Ramos (cell line): ENCODE results near the gene SESN2.

ENCODE experiments used
- in situ Hi-C: fragments of 300-500 bp; cut with MboI; formaldehyde crosslinking; loops from one replicate; pipeline ENCODE4 v1.14.3; 2022; ENCODE audit warnings: low sequenced_read_pairs; ENCODE audit not compliant: unreplicated experiment

Gene SESN2

DNA sequence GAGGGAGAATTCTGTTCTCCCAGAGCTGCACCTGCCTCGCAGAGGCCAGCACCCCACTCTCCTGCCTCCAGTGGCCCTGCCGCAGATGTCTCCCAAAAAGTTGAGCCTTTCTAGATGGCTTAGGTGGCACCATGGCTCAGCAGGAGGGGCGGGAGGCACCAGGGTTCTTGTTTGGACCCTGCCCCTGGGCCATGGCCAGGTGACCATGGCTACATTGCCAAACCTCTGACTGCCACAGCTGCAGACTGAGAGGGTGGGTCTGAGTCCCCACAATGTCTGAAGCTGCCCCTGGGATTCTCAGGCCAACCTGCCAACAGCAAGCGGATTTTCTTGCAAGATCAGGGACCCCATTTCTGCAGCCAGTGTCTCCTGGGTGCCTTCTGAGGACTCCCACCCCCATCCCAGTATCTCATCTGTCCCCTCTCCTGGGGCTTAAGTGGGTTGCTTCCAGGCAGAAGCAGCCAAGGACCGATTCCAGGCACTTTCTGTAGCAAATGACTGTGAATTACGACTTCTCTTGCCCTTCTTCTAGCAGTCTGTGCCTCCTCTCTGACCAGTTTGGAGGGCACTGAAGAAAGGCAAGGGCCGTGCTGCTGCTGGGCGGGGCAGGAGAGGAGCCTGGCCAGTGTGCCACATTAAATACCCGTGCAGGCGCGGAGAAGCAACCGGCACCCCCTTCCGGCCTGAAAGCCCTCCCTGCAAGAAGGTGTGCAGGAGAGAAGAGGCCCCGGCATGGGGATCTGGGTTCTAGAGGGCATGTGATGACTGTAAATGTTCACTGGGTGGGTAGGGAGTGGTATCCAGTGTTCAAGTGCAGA, 22.5 kb downstream of the SESN2 start:
- in situ Hi-C loops = no loop called here

DNA sequence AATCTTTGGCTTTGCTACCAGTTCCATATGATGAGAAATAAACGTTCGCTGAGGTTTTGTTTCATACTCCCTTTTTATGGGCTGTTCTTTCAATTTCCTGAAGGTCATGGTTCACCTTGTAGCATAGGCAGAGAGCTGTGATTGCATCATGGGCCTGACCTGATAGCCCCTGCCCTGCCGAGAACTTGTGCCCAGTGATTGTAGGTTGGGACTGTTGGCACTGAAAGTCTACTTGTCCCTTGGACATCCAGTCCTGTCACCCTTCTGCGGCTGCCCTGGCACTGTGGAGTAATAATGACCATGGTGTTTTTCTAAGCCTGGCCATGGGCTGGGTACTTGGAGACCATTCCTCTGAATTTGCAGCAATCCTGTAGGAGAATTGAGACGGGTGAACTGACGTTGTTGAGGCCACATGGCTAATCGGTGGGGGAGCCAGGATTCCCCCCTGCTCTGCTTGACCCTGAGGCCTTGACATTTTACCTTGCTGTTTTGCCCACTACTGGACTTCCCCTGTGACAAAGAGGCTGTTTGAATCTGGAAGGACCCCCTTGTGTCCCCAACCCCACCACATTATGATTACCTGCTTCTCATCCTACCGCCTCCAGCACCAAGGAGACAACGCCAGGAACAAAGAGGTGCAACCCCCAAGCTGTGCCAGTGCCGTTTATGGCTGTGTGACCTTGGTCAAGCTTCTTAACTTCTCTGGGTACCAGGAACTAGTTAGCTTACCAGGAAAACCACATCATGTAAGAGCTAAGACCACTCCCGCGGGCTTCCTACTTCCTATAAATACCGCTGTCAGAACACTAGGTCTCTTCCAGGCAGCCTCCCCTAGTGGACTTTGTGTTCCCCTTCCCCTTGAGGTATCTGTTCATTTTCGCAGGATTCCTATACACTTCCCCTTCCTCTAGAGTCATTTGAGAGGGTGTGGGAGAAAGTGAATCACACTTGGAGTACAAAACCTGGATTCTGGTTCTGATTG, 23.4 kb downstream of the SESN2 start:
- in situ Hi-C loops = no loop called here

DNA sequence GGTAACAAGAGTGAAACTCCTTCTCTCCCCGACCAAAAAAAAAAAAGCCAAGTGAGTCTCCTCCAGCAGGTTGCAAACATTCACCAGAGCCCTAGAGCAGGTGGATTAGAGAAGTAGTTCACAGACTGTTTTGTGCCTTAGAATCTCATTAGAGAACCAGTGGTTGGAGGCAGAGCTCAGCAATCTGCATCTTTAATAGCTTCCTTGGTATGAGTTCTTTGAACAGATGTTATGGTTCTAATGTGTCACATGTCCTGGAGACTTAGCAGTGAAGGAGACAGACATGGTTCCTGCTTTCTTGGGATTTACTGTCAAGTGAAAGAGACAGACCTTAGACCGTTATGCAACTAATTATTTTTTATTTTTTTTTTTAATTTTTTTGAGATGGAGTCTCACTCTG, 26.8 kb downstream of the SESN2 start:
- in situ Hi-C loops = no loop called here

DNA sequence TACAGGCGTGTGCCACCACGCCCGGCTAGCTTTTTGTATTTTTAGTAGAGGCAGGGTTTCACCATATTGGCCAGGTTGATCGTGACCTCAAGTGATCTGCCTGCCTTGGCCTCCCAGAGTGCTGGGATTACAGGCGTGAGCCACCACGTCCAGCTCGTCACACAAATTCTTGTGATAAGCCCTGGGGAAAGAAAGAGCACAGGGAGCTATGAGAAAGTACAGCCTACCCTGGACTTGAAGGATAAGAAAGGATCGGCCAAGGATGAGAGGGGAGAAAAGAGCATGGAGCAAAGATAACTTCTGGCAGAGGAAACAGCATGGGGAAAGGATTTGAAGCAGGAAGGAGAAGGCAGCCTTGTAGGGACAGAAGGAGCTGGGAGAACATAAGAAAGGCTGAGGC, 29.2 kb downstream of the SESN2 start:
- in situ Hi-C loops = no loop called here

DNA sequence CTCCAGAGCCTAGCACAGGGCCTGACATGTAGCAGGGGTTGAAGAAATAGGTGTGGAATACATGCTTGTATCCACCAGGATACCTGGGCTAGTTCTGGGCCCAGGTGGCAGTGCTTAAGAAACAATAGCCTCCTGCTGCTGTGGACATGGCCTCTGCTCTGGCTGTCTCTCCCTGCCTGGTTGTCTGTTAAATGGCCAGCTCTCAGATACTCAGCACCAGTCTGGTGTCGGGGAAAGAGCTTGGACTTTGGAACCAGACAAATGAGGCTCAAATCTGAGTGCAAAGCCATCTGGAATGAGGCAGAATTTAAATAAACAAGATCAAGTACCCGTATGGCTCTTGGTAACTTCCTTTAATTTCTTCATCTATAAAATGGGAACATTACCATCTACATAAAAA, 31.5 kb downstream of the SESN2 start:
- in situ Hi-C loops = no loop called here

DNA sequence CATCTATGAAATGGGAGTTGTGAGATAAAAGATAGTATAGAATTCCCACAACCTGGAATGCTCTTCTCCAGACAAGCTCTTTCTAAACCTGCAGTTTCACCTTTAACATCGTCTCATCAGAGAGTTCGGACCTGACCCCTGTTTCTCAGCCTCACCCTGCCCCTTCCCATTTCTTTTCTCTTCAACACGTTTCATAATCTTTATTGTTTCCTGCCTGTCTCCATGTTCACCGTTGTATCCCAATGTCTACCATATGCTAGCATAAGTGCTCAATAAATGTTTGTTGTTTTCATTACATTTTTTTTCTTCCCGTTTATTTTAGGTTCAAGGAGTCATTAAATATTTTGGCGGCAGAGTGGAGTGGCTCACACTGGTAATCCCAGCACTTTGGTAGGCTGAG, 32.4 kb downstream of the SESN2 start:
- in situ Hi-C loops = no loop called here

DNA sequence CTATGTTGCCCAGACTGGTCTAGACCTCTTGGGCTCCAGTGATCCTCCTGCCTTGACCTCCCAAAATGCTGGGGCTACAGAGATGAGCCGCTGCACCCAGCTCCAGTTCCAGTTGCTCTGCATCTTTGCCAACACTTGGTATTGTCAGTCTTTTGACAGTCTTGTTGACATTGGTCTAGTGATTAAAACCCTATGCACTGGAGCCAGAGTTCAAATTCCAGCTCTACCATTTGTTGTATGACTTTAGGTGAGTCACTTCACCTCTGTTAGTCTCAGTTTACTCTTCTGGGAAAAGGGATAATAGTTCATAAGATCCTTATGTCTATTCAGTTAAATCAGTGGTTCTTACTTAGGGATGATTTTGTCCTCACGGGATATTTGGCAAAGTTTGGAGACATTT, 36.6 kb downstream of the SESN2 start:
- in situ Hi-C loops = no loop called here

DNA sequence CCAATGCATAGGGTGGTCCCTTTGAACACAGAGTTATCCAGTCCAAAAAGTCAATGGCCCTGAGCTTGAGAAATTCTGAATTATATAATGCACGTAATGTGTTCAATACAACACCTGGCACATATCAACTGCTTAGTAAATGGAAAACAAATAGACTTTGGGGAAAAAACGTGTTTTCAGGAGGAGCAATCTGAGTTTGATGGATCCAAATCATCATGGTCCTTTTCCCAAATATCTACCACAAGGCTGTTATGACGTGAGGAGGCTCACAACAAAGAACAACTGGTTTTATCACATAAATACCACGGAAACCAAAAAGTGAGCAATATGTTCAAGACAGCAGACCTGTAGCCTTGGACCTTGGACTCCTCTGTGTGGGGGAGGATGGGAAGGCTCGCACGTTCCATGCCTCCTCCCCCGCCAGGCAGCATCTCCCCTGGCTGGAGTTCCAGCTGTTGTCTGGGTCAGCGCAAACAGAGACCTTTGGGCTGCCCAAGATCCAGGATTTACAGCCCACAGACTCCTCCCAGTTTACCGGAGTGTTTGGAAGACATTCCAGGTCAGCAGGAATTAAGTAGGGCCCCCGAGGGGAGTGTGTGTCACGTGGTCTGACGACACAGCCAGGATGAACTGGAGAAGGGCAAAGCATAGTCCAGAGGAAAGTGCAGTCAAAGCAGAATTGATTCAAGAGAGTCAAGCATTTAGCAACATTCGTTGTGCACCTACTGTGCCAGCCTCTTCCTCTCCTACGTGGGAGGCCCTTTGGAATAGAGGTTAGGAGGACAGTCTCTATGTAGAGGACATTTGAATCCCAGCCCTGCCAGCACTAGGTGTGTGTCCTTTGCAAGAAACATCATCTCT, 37.3 kb downstream of the SESN2 start:
- in situ Hi-C loops = no loop called here

DNA sequence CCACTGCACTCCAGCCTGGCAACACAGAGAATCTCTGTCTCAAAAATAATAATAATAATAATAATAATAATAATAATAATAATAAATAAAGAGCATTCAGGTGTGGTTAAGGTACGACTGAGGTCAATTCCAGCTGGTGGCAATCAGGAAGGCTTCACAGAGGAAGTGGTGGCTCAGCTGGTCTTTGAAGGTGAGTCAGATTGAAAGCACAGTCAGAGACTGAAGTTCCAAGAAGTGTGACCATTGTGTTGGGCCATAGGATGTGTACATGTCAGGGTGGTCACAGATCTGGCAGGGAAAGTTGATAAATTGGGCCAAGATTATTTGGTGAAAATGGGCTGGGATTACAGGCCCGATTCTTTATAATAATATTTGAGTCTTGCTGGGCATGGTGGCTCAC, 38.5 kb downstream of the SESN2 start:
- in situ Hi-C loops = no loop called here

DNA sequence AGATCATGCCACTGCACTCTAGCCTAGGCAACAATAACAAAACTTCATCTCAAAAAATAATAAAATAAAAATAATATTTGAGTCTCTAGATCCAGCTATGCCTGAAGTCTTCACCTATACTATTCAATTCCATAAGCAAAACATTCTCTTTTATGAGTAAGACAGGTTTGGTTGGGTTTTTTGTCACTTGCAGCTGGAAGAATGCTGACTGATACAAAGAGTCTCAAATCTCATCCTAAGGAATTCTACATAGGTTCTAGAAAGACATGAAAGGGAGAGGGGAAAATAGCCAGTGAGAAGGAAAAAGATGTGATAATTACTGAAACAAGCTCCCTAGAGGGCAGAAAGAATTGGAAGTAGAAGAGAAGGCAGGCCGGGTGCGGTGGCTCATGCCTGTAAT, 39.1 kb downstream of the SESN2 start:
- in situ Hi-C loops = no loop called here

DNA sequence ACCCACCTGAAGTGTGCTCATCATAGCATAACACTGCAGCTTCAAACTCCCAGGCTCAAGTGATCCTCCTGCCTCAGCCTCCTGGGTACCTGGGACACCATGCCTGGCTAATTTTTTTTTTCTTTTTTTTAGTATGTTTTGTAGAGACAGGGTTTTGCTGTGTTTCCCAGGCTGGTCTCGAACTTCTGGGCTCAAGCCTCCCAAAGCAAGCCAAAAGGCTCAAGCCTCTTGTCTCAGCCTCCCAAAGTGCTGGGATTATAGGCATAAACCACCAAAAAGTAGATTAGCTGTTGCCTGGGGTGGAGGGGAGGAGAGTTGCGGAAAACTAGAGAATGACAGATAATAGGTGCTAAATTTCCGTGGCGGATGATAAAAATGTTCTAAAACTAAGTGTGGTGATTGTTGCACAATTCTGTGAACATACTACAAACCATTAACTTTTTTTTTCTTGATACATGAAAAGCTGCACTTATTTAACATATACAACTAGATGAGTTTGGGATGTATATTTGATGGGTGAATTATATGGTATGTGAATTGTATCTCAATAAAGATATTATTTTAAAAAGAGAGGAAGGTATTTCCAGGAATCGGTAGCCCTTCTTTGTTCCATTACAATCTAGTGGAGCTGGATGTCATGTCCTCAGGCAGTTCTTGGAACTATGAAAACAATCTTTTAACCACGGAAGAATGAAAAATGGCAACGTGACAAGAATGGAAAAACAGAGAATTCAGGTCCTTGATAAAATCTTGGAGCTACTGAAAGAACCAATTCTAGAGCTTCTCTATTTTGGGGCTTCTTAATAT, 42.3 kb downstream of the SESN2 start:
- in situ Hi-C loops = no loop called here

DNA sequence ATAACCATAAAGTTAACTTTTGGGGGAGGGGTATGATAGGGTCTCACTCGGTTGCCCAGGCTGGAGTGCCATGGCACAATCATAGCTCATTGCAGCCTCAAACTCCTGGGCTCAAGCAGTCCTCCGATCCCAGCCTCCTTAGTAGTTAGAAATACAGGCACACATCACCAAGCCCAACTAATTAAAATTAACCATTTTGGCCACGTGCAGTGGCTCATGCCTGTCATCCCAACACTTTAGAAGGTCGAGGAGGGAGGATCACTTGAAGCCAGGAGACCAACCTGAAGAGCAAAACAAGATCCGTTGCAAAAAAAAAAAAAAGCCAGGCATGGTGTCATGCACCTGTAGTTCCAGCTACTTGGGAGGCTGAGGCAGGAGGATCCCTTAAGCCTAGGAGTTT, 42.9 kb downstream of the SESN2 start:
- in situ Hi-C loops = no loop called here

DNA sequence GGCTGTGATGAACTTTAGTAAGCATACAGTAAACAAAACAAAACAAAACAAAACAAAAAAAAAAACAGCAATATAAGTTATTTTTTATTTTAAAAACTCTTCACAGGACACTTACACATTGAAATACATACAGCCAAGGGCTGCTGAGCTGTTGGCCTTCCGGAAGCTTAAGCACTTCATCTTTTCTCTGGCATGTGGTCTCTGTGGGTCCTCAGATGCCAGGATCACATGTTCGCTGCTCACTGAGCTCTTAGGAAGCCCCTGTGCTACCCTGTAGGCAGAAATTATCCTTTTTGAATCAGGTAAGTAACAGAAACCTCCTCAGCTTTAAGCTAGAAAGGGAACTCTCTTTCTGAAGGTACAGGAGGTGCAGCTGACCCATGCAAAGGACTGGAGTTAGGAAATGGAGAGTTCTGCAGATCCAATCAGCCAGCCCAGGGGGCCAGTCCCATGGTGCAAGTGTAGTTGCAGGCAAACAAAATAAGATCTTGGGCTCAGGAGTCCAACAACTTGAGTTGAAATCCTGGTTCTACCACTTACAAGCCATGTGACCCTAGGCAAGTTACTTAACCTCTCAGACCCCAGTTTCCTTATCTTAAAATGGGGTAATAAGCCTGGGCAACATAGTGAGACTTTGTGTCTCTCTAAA, 47.1 kb downstream of the SESN2 start:
- in situ Hi-C loops = no loop called here

DNA sequence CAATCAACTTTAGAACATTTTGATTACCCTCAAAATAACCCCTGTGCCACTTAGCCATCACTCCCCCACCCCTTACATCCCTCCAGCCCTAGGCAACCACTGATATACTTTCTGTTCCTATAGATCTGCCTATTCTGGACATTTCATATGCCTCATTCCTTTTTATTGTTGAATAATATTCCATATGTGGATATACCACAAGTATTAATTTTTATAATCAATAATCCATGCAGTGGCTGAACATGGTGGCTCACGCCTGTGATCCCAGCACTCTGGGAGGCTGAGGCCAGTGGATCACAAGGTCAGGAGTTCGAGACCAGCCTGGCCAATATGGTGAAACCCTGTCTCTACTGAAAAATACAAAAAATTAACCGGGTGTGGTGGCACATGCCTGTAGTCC, 49.4 kb downstream of the SESN2 start:
- in situ Hi-C loops = no loop called here

DNA sequence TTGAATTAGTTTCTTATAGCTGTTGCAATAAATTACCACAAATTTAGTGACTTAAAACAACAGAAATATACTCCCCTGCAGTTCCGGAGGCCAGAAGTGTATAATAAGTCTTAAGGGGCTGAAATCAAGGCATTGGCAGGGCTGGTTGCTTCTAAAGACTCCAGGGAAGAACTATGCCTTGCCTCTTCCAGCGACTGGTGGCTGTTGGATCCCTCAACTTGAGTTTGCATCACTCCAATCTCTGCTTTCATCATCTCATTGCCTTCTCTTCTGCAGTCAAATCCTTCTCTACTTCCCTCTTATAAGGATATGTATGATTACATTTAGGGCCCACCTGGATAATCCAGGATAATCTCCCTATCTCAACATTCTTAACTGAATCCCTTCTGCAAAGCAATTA, 50.4 kb downstream of the SESN2 start:
- in situ Hi-C loops = no loop called here

DNA sequence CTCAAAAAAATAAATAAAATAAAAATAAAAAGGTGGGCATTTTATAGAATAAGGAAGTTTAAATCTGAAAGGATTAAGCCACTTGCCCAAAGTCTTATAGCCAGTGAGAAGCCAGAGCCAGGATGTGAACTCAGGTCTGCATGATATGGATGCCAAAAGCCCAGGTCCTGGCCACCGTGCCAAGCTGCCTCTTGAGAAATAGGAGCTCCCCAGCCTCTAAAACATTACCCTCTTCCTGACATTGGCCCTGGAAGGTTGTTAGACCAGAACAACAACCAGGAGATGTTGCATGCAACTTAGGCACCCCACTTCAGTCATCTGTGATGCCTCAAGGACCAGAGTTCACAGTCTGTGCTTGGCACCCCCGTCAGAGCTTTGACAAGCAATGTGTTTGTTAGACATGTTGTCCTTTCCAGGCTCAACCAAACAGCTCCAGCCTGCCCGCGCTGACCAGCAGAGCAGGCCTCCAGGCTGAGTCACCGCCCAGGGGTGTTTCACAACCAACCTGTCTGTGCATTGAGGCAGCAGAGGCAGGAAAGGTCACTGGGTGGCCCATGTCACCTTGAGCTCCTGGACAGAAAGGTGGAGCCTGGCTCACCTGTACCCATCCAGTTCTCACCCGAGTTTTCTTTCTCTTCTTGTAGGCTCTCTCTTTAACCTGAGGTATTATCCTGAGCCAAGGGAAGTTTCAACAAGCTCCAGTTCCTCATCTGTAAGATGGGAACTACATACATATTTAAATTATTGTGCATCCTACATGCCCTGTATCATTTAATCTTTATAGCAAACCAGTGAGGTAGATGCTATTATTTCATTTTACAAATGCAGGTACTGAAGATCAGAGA, 54.6 kb downstream of the SESN2 start:
- in situ Hi-C loops = no loop called here

DNA sequence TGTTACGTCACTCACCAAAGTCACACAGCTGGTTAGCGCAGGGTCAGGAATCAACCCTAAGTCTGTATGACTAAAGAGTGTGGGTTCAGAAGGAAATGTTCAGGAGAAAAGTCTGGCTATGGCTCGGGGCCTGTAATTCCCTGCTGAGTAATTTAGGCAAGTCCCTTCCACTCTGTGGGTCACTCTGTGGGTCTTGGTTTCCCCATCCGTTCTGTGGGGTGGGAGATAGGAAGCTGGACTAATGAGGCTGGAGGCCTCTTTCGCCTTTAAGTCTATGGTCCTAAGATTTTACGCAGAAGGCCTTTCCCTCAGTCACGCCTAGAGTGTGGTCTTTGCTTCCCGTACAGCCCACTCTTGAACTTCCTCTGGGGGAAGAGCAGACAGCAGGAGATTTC, 55.2 kb downstream of the SESN2 start:
- in situ Hi-C loops = no loop called here

DNA sequence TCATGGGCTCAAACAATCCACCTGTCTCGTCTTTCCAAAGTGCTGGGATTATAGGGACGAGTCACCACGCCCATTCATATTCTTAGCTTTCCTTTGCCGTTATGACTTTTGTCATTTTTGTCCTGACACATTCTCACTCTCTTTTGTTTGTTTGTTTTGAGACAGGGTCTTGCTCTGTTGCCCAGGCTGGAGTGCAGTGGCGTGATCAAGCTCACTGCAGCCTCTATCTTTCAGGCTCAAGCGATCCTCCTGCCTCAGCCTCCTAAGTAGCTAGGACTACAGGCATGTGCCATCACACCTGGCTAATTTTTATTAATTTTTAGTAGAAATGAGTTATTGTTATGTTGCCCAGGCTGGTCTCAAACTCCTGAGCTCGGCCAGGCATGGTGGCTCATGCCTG, 57.7 kb downstream of the SESN2 start:
- in situ Hi-C loops = no loop called here
